Natural killer cell (primary cell): Measurements from ENCODE around the gene GALR2. TPM values are rescaled to one million over a fixed set of nuclear protein-coding genes. Genes with fewer than 3 reads are reported as not detected.

Experiments used
- ATAC-seq, 3 donors: fragments of 150-1000 bp in 2 of 3; fragments of 200-7000 bp in 1 of 3; cut with Tn5 transposase; 1 replicate in 1 of 3; 2 replicates in 2 of 3; pipeline ENCODE4 v1.10.0; 2021; ENCODE audit warnings: mild to moderate bottlenecking in 2 of 3, moderate library complexity in 2 of 3
- DNase-seq, 2 donors: peaks; one replicate each; pipeline versions ENCODE4 v3.0.0 to v3.0.0-alpha.2; 2013 to 2021; ENCODE audit warnings: mixed read lengths in 1 of 2
- H3K27ac ChIP-seq: one replicate; pipeline ENCODE4 v1.5.1; 2013; ENCODE audit warnings: mild to moderate bottlenecking, low read length
- H3K27me3 ChIP-seq: one replicate; pipeline ENCODE4 v1.6.1; 2013; ENCODE audit warnings: low read length; ENCODE audit not compliant: control insufficient read depth, insufficient read depth
- H3K36me3 ChIP-seq: one replicate; pipeline ENCODE4 v1.6.1; 2013; ENCODE audit warnings: low read length; ENCODE audit not compliant: control insufficient read depth, insufficient read depth
- H3K4me1 ChIP-seq: one replicate; pipeline ENCODE4 v1.6.1; 2013; ENCODE audit warnings: low read length; ENCODE audit not compliant: control insufficient read depth, insufficient read depth
- H3K4me3 ChIP-seq: one replicate; pipeline ENCODE4 v1.5.1; 2013; ENCODE audit warnings: low read length
- H3K9me3 ChIP-seq: one replicate; pipeline ENCODE4 v1.6.1; 2013; ENCODE audit warnings: low read length; ENCODE audit not compliant: control insufficient read depth, insufficient read depth
- H3K27ac Mint-ChIP-seq, 2 donors: one replicate each; pipeline ENCODE4 v1.8.0; 2022; ENCODE audit warnings: mild to moderate bottlenecking in 2 of 2, mixed read lengths in 2 of 2, moderate library complexity in 1 of 2
- H3K27me3 Mint-ChIP-seq, 2 donors: one replicate each; pipeline ENCODE4 v1.8.0; 2022; ENCODE audit warnings: low read depth in 2 of 2, mixed read lengths in 2 of 2
- H3K36me3 Mint-ChIP-seq: one replicate; pipeline ENCODE4 v1.8.0; 2022; ENCODE audit warnings: mixed read lengths
- H3K4me1 Mint-ChIP-seq, 2 donors: one replicate each; pipeline ENCODE4 v1.8.0; 2022; ENCODE audit warnings: mixed read lengths in 2 of 2
- H3K4me3 Mint-ChIP-seq: one replicate; pipeline ENCODE4 v1.8.0; 2022; ENCODE audit warnings: mild to moderate bottlenecking, moderate library complexity, mixed read lengths
- H3K9me3 Mint-ChIP-seq, 2 donors: one replicate each; pipeline ENCODE4 v1.8.0; 2022; ENCODE audit warnings: mixed read lengths in 2 of 2
- WGBS: methylation state at CpG from one replicate; pipeline ENCODE4 v1.1.7; 2013; ENCODE audit warnings: missing lambda C conversion rate; ENCODE audit not compliant: insufficient coverage; 5-methylcytosine and 5-hydroxymethylcytosine counted together
- intact Hi-C: fragments of 100-400 bp; cut with micrococcal nuclease; formaldehyde crosslinking; loops from one replicate; pipeline ENCODE4 v1.14.2; 2022
- total RNA-seq, 4 donors: library from RNA; stranded (reverse); fragments of 120-200 nt in 1 of 4; gene quantifications; one replicate each; pipeline versions ENCODE4 v1.2.3 to v1.2.4, GENCODE V29; 2013 to 2022
- TF ChIP-seq, protein P1 (sequence below): fragments of 200-600 bp; IDR thresholded peaks from one replicate; pipeline ENCODE4 v1.8.0; 2022; ENCODE audit warnings: antibody characterized with exemption

The GALR2 gene
- total RNA-seq, 3 donors from 2014 or later (not counting 1 experiment from before 2014, with no cell fraction given): 0.27 to 0.53 TPM; not detected in 1

DNA sequence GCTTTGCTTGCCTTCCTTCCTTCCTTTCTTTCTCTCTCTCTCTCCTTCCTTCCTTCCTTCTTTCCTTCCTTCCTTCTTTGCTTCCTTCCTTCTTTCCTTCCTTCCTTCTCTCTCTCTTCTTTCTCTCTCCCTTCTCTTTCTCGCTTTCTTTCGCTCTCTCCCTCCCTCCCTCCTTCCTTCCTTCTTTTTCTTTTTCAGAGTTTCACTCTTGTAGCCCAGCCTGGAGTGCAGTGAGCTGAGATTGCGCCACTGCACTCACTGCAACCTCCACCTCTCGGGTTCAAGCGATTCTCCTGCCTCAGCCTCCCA is 48.6 kb downstream of the GALR2 start:
- DNase-seq: no peak
- H3K36me3 ChIP-seq: no peaks in the 10 kb centered on the region
- H3K4me3 ChIP-seq: no peak overlapping the region
- 72% methylated on average over 5 of the region's 5 CpGs for WGBS
- TF ChIP-seq, protein P1, sequence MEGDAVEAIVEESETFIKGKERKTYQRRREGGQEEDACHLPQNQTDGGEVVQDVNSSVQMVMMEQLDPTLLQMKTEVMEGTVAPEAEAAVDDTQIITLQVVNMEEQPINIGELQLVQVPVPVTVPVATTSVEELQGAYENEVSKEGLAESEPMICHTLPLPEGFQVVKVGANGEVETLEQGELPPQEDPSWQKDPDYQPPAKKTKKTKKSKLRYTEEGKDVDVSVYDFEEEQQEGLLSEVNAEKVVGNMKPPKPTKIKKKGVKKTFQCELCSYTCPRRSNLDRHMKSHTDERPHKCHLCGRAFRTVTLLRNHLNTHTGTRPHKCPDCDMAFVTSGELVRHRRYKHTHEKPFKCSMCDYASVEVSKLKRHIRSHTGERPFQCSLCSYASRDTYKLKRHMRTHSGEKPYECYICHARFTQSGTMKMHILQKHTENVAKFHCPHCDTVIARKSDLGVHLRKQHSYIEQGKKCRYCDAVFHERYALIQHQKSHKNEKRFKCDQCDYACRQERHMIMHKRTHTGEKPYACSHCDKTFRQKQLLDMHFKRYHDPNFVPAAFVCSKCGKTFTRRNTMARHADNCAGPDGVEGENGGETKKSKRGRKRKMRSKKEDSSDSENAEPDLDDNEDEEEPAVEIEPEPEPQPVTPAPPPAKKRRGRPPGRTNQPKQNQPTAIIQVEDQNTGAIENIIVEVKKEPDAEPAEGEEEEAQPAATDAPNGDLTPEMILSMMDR: no peak
- H3K9me3 ChIP-seq: no peaks in the 10 kb centered on the region
- H3K27ac Mint-ChIP-seq: peak overlapping the region in 1 of 2 donors; percentile 79
- H3K27me3 ChIP-seq: no peaks in the 10 kb centered on the region
- no peak overlapping the region for H3K27ac ChIP-seq
- H3K9me3 Mint-ChIP-seq: no peaks in the 10 kb centered on the region
- H3K4me1 ChIP-seq: peaks cover 14% of the 10 kb centered on the region
- peaks cover 0 to 19% of the 10 kb centered on the region in 2 donors for H3K4me1 Mint-ChIP-seq
- intact Hi-C loops: no loop called here
- H3K36me3 Mint-ChIP-seq: no peaks in the 10 kb centered on the region
- no peaks in the 10 kb centered on the region for H3K27me3 Mint-ChIP-seq
- ATAC-seq: no peak
- H3K4me3 Mint-ChIP-seq: peak overlapping the region; percentile 47

DNA sequence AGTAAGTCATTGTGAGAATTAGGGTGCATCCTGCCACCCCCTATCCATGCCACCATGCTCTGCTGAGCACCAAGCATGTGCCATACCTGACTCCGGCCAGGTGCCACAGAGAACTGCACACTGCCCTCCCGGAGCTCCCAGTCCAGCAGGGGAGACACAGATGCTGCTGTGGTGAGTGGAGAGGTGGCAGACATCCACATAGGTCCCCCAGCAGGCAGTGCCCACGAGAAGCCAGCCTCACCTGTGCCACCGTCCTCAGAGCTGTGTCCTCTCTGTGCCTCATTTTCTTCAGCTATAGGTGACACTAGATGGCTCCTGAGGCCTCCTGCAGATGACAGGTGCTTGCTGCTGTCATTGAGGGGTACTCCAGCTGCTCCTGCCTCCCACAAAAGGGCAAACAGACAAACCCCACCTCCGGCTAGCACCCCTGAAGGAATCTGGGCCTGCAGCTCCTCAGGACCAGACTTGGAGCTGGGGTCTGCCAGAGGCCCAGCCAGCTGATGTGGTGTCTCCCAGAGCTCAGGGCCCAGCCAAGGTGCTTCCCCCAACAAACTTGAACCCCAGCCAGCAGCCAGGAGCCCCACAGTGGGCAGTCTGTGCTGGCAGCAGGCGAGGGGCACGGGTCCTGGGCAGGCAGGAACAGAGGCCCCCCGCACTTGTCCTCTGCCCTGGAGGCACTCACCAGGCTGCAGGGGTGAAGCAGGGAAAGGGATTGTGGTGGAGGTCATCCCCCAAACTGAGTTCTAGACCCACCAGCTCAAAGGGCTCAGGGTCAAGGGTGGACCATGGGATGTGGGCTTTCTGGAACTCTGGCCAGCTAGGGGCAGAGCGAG is 49.4 kb downstream of the GALR2 start:
- H3K27me3 ChIP-seq: no peaks in the 10 kb centered on the region
- WGBS: 72% methylated on average over 9 of the region's 9 CpGs
- H3K4me3 ChIP-seq: no peak overlapping the region
- intact Hi-C loops: no loop called here
- Mint-ChIP-seq H3K27me3 (no peaks in the 10 kb centered on the region), H3K4me1 (peaks cover 0 to 19% of the 10 kb centered on the region in 2 donors), H3K4me3 (peak overlapping the region; percentile 31), H3K27ac (no peak overlapping the region), H3K9me3 (no peaks in the 10 kb centered on the region), H3K36me3 (no peaks in the 10 kb centered on the region)
- H3K36me3 ChIP-seq: no peaks in the 10 kb centered on the region
- H3K27ac ChIP-seq: no peak overlapping the region
- H3K4me1 ChIP-seq: peaks cover 14% of the 10 kb centered on the region
- DNase-seq: peak in 1 of 2 donors; percentile 35
- H3K9me3 ChIP-seq: no peaks in the 10 kb centered on the region
- TF ChIP-seq, protein P1: no peak
- ATAC-seq: no peak

DNA sequence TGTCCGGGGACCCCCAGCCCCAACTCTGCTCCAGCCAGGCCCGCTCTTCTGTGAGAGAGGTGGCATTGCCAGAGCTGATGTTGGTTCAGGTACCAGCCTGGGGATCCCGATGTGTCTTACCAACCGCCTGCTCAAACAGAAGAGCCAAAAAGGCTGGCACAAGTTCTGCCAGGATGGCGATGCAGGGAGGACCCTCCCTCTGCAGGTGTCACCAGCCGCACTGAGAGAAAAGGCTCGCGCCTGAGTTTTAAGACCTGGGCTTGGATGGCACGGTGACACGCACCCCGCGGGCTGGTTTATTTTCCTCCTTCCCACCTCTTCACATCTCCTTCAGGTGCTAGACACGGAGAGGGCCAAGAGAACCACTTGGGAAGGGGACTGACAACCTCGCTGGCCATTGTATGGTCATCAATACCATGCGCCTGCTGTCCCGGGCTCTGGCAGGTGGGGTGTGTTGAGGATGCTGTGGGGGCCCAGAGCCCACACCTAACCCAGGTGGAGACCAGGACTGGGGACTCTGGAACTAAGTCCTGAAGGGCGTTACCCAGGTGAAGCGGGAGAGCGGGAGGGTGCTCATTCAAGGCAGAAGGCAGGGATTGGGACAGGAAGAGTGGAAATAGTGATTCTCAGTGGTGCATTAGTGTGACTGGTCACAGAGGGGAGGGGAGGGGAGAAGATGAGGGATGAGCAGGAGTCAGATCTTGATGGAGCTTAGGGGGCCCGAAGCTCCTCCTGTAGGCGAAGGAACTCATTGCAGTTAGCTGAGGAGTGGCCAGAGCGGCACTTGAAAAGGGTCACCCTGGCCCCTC is 50.2 kb downstream of the GALR2 start:
- H3K9me3 Mint-ChIP-seq: no peaks in the 10 kb centered on the region
- no peaks in the 10 kb centered on the region for H3K36me3 Mint-ChIP-seq
- TF ChIP-seq, protein P1: no peak
- no peaks in the 10 kb centered on the region for H3K27me3 Mint-ChIP-seq
- Histone ChIP-seq H3K4me1 (peaks cover 14% of the 10 kb centered on the region), H3K27ac (no peak overlapping the region), H3K27me3 (no peaks in the 10 kb centered on the region), H3K4me3 (no peak overlapping the region), H3K9me3 (no peaks in the 10 kb centered on the region), H3K36me3 (no peaks in the 10 kb centered on the region)
- peaks cover 0 to 19% of the 10 kb centered on the region in 2 donors for H3K4me1 Mint-ChIP-seq
- intact Hi-C loops: no loop called here
- no peak overlapping the region for H3K4me3 Mint-ChIP-seq
- WGBS: 94% methylated on average over 21 of the region's 22 CpGs
- DNase-seq (no peak), ATAC-seq (no peak)
- no peak overlapping the region for H3K27ac Mint-ChIP-seq
